Mammary epithelial cell (primary cell): ENCODE measurements around the gene KCTD1.

Experiments used
- EZH2 ChIP-seq: IDR thresholded peaks from 2 replicates; pipeline ENCODE4 v1.6.1; 2012; ENCODE audit warnings: low read length, inconsistent platforms, borderline replicate concordance
- TF ChIP-seq, protein P1 (sequence below), 2 donors: IDR thresholded peaks in 1 of 2; conservative IDR thresholded peaks in 1 of 2; 2 replicates each; pipeline ENCODE4 v1.5.1; 2011 to 2012; ENCODE audit warnings: inconsistent platforms in 2 of 2, low read length in 2 of 2, mild to moderate bottlenecking in 2 of 2, control low read depth in 1 of 2, low read depth in 1 of 2; ENCODE audit not compliant: insufficient read depth in 1 of 2; ENCODE audit errors: extremely low read depth in 1 of 2

- TF ChIP-seq, protein P1, sequence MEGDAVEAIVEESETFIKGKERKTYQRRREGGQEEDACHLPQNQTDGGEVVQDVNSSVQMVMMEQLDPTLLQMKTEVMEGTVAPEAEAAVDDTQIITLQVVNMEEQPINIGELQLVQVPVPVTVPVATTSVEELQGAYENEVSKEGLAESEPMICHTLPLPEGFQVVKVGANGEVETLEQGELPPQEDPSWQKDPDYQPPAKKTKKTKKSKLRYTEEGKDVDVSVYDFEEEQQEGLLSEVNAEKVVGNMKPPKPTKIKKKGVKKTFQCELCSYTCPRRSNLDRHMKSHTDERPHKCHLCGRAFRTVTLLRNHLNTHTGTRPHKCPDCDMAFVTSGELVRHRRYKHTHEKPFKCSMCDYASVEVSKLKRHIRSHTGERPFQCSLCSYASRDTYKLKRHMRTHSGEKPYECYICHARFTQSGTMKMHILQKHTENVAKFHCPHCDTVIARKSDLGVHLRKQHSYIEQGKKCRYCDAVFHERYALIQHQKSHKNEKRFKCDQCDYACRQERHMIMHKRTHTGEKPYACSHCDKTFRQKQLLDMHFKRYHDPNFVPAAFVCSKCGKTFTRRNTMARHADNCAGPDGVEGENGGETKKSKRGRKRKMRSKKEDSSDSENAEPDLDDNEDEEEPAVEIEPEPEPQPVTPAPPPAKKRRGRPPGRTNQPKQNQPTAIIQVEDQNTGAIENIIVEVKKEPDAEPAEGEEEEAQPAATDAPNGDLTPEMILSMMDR (conservative IDR thresholded peaks at IDR 0.05 in 1 of 2, IDR thresholded peaks at IDR 0.05 in 1 of 2; ENCODE audit: extremely low read depth in 1 of 2, insufficient read depth in 1 of 2, low read depth in 1 of 2, low read length in 2 of 2): no peak
- TF ChIP-seq EZH2: no peak
Observed at GRCh38 chr18:26429535-26430226, 118.7 kb downstream of the KCTD1 start.
